ENCODE measurements around the gene SST. TPM values are rescaled to one million over a fixed set of nuclear protein-coding genes. Genes with fewer than 3 reads are reported as not detected.

The SST gene
- total RNA-seq, 1 experiment from 2014 or later: not detected

DNA sequence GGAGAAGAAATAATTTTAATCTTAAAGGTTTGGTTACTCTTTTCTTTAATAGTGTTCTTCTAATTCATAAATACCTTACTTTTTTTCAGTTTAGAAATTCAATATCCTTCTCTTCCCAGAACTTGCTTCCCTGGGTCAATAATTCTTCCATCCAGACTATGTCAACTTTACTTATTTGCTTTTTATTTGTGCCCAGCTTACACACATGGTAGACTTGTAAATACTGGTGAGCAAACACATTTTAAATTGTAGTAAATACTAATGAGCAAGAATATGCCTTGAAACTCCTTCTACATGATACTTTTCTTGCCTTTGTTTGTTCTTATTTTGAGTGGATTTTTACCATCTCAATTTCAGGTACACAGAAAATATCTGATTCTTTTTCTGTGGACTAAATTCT, 33.7 kb downstream of the SST start (continued):
- TF ChIP-seq, protein P1, sequence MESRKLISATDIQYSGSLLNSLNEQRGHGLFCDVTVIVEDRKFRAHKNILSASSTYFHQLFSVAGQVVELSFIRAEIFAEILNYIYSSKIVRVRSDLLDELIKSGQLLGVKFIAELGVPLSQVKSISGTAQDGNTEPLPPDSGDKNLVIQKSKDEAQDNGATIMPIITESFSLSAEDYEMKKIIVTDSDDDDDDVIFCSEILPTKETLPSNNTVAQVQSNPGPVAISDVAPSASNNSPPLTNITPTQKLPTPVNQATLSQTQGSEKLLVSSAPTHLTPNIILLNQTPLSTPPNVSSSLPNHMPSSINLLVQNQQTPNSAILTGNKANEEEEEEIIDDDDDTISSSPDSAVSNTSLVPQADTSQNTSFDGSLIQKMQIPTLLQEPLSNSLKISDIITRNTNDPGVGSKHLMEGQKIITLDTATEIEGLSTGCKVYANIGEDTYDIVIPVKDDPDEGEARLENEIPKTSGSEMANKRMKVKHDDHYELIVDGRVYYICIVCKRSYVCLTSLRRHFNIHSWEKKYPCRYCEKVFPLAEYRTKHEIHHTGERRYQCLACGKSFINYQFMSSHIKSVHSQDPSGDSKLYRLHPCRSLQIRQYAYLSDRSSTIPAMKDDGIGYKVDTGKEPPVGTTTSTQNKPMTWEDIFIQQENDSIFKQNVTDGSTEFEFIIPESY (IDR thresholded peaks at IDR 0.05; ENCODE audit: extremely low read depth, insufficient replicate concordance, low read length): no peak
- TF ChIP-seq YY1 (IDR thresholded peaks at IDR 0.05; ENCODE audit: extremely low read depth, insufficient replicate concordance, low read depth, low read length) (no peak), ZNF274 (IDR thresholded peaks at IDR 0.05; ENCODE audit: low read depth, low read length) (no peak), CBX3 (IDR thresholded peaks at IDR 0.05; ENCODE audit: low read depth) (no peak)

DNA sequence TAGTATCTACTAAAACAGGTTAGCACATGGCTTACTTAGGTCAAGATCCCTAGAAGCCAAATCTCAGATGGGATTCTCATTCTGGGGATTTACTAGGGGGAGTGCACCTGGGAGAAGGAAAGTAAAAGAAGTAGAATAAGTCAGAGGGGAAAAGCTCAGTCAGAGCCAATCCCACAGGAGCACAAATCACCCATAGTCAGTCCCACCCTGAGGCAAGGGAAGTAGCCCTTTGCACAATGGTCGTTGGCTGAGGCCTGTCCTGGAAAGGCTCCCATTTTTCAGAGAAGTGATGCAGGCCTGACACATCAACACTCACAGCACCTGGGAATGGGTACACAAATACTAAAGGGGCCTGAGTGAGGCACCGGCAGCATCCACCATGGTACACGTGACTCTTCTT, 39.8 kb downstream of the SST start:
- no peak overlapping the region for H3K9ac ChIP-seq (ENCODE audit: low read length)
- H3K36me3 ChIP-seq (ENCODE audit: control insufficient read depth in 1 of 2, insufficient read depth in 2 of 2, low read length in 2 of 2): no peaks in the 10 kb centered on the region
- ChIA-PET POLR2A (interaction anchor here (1.0 kb wide), 1 partner anchor 11 kb away, joined by 3 read pairs; no protein-coding TSS in a partner anchor), CTCF (no interaction called here), RAD21 (ENCODE audit: low non-redundant PET in 1 of 2, low total read pairs in 2 of 2, uncharacterized antibody in 2 of 2, unreplicated experiment in 2 of 2) (no interaction called here)
- no peak overlapping the region for H3K4me2 ChIP-seq (ENCODE audit: low read length)
- no peak overlapping the region for H3K27ac ChIP-seq (ENCODE audit: low read depth, low read length)
- intact Hi-C loops (cut with micrococcal nuclease): no loop called here
- H3K9me3 ChIP-seq (ENCODE audit: control insufficient read depth in 1 of 2, insufficient read depth in 1 of 2, low read depth in 1 of 2, low read length in 2 of 2): no peaks in the 10 kb centered on the region
- ATAC-seq (no peak), DNase-seq (ENCODE audit: low read depth, low spot score) (no peak)
- BruUV-seq (replicated peaks): no TSS peak
- H3K9me2 ChIP-seq (ENCODE audit: insufficient read depth): no peaks in the 10 kb centered on the region
- no peaks in the 10 kb centered on the region for H3K79me2 ChIP-seq (ENCODE audit: insufficient read depth, low read length)
- no peak overlapping the region for H3K4me3 ChIP-seq (replicated peaks in 1 of 2; ENCODE audit: low read depth in 1 of 2, low read length in 2 of 2)
- TF ChIP-seq RAD21 (IDR thresholded peaks at IDR 0.05; ENCODE audit: low read depth) (no peak), EZH2 (IDR thresholded peaks at IDR 0.05) (no peak), FOSL1 (IDR thresholded peaks at IDR 0.05; ENCODE audit: low read depth) (no peak), JUND (IDR thresholded peaks at IDR 0.05) (no peak), CEBPB (IDR thresholded peaks at IDR 0.05; ENCODE audit: low read depth) (no peak), EZH2phosphoT487 (IDR thresholded peaks at IDR 0.05; ENCODE audit: borderline replicate concordance) (no peak), ELF1 (IDR thresholded peaks at IDR 0.05; ENCODE audit: borderline replicate concordance, low read depth) (no peak)
- TF ChIP-seq, protein P1 (IDR thresholded peaks at IDR 0.05; ENCODE audit: extremely low read depth, insufficient replicate concordance, low read length): no peak
- TF ChIP-seq, protein P2, sequence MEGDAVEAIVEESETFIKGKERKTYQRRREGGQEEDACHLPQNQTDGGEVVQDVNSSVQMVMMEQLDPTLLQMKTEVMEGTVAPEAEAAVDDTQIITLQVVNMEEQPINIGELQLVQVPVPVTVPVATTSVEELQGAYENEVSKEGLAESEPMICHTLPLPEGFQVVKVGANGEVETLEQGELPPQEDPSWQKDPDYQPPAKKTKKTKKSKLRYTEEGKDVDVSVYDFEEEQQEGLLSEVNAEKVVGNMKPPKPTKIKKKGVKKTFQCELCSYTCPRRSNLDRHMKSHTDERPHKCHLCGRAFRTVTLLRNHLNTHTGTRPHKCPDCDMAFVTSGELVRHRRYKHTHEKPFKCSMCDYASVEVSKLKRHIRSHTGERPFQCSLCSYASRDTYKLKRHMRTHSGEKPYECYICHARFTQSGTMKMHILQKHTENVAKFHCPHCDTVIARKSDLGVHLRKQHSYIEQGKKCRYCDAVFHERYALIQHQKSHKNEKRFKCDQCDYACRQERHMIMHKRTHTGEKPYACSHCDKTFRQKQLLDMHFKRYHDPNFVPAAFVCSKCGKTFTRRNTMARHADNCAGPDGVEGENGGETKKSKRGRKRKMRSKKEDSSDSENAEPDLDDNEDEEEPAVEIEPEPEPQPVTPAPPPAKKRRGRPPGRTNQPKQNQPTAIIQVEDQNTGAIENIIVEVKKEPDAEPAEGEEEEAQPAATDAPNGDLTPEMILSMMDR (IDR thresholded peaks at IDR 0.05 in 2 of 3, conservative IDR thresholded peaks at IDR 0.05 in 1 of 3; ENCODE audit: borderline replicate concordance in 1 of 3, insufficient read depth in 1 of 3, low read depth in 2 of 3, low read length in 2 of 3): no peak
- TF ChIP-seq, protein P3, sequence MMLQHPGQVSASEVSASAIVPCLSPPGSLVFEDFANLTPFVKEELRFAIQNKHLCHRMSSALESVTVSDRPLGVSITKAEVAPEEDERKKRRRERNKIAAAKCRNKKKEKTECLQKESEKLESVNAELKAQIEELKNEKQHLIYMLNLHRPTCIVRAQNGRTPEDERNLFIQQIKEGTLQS (IDR thresholded peaks at IDR 0.05): no peak
- TF ChIP-seq, protein P4, sequence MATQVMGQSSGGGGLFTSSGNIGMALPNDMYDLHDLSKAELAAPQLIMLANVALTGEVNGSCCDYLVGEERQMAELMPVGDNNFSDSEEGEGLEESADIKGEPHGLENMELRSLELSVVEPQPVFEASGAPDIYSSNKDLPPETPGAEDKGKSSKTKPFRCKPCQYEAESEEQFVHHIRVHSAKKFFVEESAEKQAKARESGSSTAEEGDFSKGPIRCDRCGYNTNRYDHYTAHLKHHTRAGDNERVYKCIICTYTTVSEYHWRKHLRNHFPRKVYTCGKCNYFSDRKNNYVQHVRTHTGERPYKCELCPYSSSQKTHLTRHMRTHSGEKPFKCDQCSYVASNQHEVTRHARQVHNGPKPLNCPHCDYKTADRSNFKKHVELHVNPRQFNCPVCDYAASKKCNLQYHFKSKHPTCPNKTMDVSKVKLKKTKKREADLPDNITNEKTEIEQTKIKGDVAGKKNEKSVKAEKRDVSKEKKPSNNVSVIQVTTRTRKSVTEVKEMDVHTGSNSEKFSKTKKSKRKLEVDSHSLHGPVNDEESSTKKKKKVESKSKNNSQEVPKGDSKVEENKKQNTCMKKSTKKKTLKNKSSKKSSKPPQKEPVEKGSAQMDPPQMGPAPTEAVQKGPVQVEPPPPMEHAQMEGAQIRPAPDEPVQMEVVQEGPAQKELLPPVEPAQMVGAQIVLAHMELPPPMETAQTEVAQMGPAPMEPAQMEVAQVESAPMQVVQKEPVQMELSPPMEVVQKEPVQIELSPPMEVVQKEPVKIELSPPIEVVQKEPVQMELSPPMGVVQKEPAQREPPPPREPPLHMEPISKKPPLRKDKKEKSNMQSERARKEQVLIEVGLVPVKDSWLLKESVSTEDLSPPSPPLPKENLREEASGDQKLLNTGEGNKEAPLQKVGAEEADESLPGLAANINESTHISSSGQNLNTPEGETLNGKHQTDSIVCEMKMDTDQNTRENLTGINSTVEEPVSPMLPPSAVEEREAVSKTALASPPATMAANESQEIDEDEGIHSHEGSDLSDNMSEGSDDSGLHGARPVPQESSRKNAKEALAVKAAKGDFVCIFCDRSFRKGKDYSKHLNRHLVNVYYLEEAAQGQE (IDR thresholded peaks at IDR 0.05; ENCODE audit: low read depth): no peak
- TF ChIP-seq, protein P5, sequence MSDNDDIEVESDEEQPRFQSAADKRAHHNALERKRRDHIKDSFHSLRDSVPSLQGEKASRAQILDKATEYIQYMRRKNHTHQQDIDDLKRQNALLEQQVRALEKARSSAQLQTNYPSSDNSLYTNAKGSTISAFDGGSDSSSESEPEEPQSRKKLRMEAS (IDR thresholded peaks at IDR 0.05): no peak
- H4K20me1 ChIP-seq (ENCODE audit: insufficient read depth): no peaks in the 10 kb centered on the region
- no peak overlapping the region for H2AFZ ChIP-seq (ENCODE audit: low read depth, low read length, poor library complexity, severe bottlenecking)
- H3K27me3 ChIP-seq (ENCODE audit: insufficient read depth, low read length): peaks cover 6% of the 10 kb centered on the region; the same call in 1 of the 2 replicates
- H3K4me1 ChIP-seq (ENCODE audit: control insufficient read depth in 1 of 2, insufficient read depth in 2 of 2, low read length in 2 of 2): no peaks in the 10 kb centered on the region
